Measurements from ENCODE around the gene USP12.

- TF ChIP-seq CTCF (IDR thresholded peaks at IDR 0.05) (no peak), POLR2A (IDR thresholded peaks at IDR 0.05) (no peak)
Observed at GRCh38 chr13:27168906-27169657, 2.5 kb downstream of the USP12 start.
